ENCODE measurements around the gene IFT20. TPM values are rescaled to one million over a fixed set of nuclear protein-coding genes. Genes with fewer than 3 reads are reported as not detected.
A peak's percentile ranks its signal among the peaks of the same experiment; 100 is the strongest.

The IFT20 gene
- total RNA-seq, 4 donors from 2014 or later: 3.7 to 15.9 (median 4.9) TPM

GRCh38 chr17:28364665-28365363 lies 29.5 kb upstream of the IFT20 start, which contains the start of gene SEBOX:
Gene SEBOX (minus strand): TSS chr17:28365199. CDS start chr17:28365151, 48 bp downstream.
- ATAC-seq (no peak), DNase-seq (no peak)
- Histone ChIP-seq H3K36me3 (peaks cover 0 to 50% of the 10 kb centered on the region in 2 donors), H3K27me3 (no peaks in the 10 kb centered on the region), H3K4me3 (no peak within 1 kb of the TSS), H3K4me1 (no peaks in the 10 kb centered on the region), H3K27ac (no peak within 1 kb of the TSS), H3K9me3 (no peaks in the 10 kb centered on the region)
- in situ Hi-C loops (cut with MboI; ENCODE audit: low sequenced_read_pairs in 4 of 4) (loop anchor here in 1 of 4 donors (25.0 kb wide), 1 partner anchor 597 kb away; the partner anchor contains the start of gene PHF12), intact Hi-C loops (cut with DNase I; ENCODE audit: low total_unique reads) (no loop called here)
- TF ChIP-seq POLR2A (IDR thresholded peaks at IDR 0.05) (no peak), CTCF (IDR thresholded peaks at IDR 0.05 in 4 of 5, conservative IDR thresholded peaks at IDR 0.05 in 1 of 5) (no peak)

GRCh38 chr17:28363776-28364650 lies 28.7 kb upstream of the IFT20 start:
- DNase-seq (no peak), ATAC-seq (no peak)
- H3K27me3 ChIP-seq: no peaks in the 10 kb centered on the region
- TF ChIP-seq POLR2A (IDR thresholded peaks at IDR 0.05): no peak
- no peak for TF ChIP-seq CTCF (IDR thresholded peaks at IDR 0.05 in 4 of 5, conservative IDR thresholded peaks at IDR 0.05 in 1 of 5)
- no peak overlapping the region for H3K27ac ChIP-seq
- H3K36me3 ChIP-seq: peaks cover 0 to 58% of the 10 kb centered on the region in 2 donors
- no peaks in the 10 kb centered on the region for H3K9me3 ChIP-seq
- H3K4me1 ChIP-seq: no peaks in the 10 kb centered on the region
- intact Hi-C loops (cut with DNase I; ENCODE audit: low total_unique reads) (no loop called here), in situ Hi-C loops (cut with MboI; ENCODE audit: low sequenced_read_pairs in 4 of 4) (loop anchor here in 1 of 4 donors (25.0 kb wide), 1 partner anchor 598 kb away; the partner anchor contains the start of gene PHF12)
- H3K4me3 ChIP-seq: no peak overlapping the region

- Histone ChIP-seq H3K36me3 (peaks cover 0 to 59% of the 10 kb centered on the region in 2 donors), H3K4me3 (no peak overlapping the region), H3K4me1 (peaks cover 5 to 7% of the 10 kb centered on the region in 2 donors), H3K9me3 (no peaks in the 10 kb centered on the region), H3K27me3 (no peaks in the 10 kb centered on the region), H3K27ac (no peak overlapping the region)
- in situ Hi-C loops (cut with MboI; ENCODE audit: low sequenced_read_pairs in 4 of 4): loop anchor here in 1 of 4 donors (25.0 kb wide), 1 partner anchor 599 kb away; the partner anchor contains the start of gene PHF12
- DNase-seq: no peak
- TF ChIP-seq POLR2A (IDR thresholded peaks at IDR 0.05) (no peak), CTCF (IDR thresholded peaks at IDR 0.05 in 4 of 5, conservative IDR thresholded peaks at IDR 0.05 in 1 of 5) (no peak)
- intact Hi-C loops (cut with DNase I; ENCODE audit: low total_unique reads): no loop called here
- no peak for ATAC-seq
These were observed 27.9 kb upstream of the IFT20 start for GRCh38 chr17:28363186-28363585.

GRCh38 chr17:28357901-28358197 lies 22.6 kb upstream of the IFT20 start:
- H3K4me1 ChIP-seq: peaks cover 24 to 26% of the 10 kb centered on the region in 2 donors
- TF ChIP-seq CTCF (IDR thresholded peaks at IDR 0.05 in 4 of 5, conservative IDR thresholded peaks at IDR 0.05 in 1 of 5) (no peak), POLR2A (IDR thresholded peaks at IDR 0.05) (no peak)
- peak overlapping the region; percentile 94 to 97 (median 96) for H3K27ac ChIP-seq
- H3K27me3 ChIP-seq: no peaks in the 10 kb centered on the region
- DNase-seq (no peak), ATAC-seq (no peak)
- H3K4me3 ChIP-seq: peak overlapping the region; percentile 88 to 98 (median 94)
- H3K9me3 ChIP-seq: no peaks in the 10 kb centered on the region
- H3K36me3 ChIP-seq: peaks cover 4 to 65% of the 10 kb centered on the region in 2 donors
- intact Hi-C loops (cut with DNase I; ENCODE audit: low total_unique reads): loop anchor here (1.0 to 5.0 kb wide), 4 partner anchors 13 to 594 kb away; partner anchors contain the start of genes IFT20, PHF12, SARM1 and TMEM97
- in situ Hi-C loops (cut with MboI; ENCODE audit: low sequenced_read_pairs in 4 of 4): loop anchor here in 1 of 4 donors (25.0 kb wide), 1 partner anchor 604 kb away; the partner anchor contains the start of gene PHF12

All from gastrocnemius medialis (tissue), 4 donors.